GM12801 (cell line): ENCODE data around the gene ZNF266.

ENCODE experiments used
- TF ChIP-seq, protein P1 (sequence below): IDR thresholded peaks from one replicate; pipeline ENCODE4 v1.5.1; 2011; ENCODE audit warnings: control low read depth; ENCODE audit not compliant: insufficient read length; ENCODE audit errors: extremely low read depth

The ZNF266 gene

GRCh38 chr19:9435279-9436268, at the start of gene ZNF266:
Gene ZNF266, minus strand, starts transcription at chr19:9435573. Its CDS starts 15,484 bp downstream, at chr19:9420089.
- TF ChIP-seq, protein P1, sequence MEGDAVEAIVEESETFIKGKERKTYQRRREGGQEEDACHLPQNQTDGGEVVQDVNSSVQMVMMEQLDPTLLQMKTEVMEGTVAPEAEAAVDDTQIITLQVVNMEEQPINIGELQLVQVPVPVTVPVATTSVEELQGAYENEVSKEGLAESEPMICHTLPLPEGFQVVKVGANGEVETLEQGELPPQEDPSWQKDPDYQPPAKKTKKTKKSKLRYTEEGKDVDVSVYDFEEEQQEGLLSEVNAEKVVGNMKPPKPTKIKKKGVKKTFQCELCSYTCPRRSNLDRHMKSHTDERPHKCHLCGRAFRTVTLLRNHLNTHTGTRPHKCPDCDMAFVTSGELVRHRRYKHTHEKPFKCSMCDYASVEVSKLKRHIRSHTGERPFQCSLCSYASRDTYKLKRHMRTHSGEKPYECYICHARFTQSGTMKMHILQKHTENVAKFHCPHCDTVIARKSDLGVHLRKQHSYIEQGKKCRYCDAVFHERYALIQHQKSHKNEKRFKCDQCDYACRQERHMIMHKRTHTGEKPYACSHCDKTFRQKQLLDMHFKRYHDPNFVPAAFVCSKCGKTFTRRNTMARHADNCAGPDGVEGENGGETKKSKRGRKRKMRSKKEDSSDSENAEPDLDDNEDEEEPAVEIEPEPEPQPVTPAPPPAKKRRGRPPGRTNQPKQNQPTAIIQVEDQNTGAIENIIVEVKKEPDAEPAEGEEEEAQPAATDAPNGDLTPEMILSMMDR = no peak

- TF ChIP-seq, protein P1 = no peak
These were observed 49.8 kb upstream of the ZNF266 start for GRCh38 chr19:9485140-9485539.

GRCh38 chr19:9474975-9475374, 39.6 kb upstream of the ZNF266 start:
- TF ChIP-seq, protein P1 = no peak

DNA sequence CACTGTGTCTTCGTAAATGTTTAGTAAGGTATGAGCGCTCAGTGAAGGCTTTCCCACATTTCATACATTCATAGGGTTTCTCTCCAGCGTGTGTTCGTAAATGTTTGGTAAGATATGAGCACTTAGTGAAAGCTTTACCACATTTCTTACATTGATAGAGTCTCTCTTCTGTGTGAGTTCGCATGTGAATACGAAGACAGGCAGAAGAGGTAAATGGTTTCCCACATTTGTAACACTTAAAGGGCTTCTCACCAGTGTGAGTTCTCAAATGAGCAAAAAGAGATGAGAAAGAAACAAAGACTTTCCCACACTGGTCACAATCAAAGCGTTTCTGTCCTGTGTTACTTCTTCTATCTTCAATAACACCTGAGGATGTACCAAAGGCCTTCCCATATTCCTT, 31.8 kb upstream of the ZNF266 start:
- TF ChIP-seq, protein P1 = no peak

DNA sequence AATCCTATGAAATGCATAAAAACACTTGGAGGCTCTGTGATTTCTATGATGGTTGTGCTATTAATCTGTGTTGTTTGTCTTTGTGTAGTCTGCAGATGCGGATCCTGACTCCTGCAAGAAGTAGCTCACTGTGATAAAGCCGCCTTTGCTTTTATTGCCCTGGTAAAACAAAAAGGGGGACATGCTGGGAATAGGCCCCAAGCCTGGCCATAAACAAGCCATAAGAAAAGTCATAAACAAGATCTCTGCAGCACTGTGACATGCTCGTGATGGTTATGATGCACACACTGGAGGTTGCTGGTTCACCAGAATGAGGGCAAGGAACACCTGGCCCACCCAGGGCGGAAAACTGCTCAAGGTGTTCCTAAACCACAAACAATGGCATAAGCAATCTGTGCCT, 26.6 kb upstream of the ZNF266 start:
- TF ChIP-seq, protein P1 = no peak

DNA sequence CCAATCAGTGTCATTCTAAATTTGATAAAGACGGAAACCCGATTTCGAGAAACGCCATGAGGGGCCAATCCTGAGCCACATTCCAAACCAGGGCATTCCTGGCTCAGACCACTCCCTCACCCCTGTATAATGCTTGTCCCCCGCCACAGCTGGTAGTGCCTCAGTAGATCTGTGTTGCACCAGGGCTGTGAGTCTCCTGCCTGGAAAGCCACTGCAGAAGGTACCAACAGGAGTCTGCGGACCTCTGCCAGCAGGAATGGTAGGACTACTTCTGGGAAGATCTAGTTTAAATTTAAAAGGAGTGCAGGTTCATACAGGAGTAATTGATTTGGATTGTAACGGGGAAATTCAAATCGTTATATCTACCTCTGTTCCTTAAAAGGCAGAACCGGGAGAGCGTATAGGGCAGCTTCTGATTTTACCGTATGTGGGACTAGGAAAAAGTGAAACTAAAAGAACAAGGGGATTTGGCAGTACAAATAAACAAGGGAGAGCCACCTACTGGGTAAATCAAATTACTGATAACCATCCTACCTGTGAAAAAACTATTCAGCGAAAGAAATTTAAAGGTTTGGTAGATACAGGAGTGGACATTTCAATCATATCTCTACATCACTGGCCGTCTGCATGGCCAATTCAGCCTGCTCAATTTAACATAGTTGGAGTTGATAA, 20.8 kb upstream of the ZNF266 start:
- TF ChIP-seq, protein P1 = no peak

DNA sequence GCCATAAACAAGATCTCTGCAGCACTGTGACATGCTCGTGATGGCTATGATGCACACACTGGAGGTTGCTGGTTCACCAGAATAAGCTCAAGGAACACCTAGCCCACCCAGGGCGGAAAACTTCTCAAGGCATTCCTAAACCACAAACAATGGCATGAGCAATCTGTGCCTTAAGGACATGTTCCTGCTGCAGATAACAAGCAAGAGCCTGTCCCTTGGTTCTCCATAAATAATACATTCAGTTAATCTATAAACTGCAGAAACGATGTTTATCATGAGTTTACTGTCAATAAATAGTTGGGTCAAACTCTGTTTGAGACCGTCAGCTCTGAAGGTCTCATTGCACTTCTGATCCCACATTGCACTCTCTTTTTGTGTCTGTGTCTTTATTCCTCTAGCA, 18.6 kb upstream of the ZNF266 start:
- TF ChIP-seq, protein P1 = no peak
